Lower leg skin (tissue), 4 donors: ENCODE measurements around the gene YY1. TPM values are rescaled to one million over a fixed set of nuclear protein-coding genes. Genes with fewer than 3 reads are reported as not detected.

Experiments
- DNase-seq, 2 donors: peaks; one replicate each; pipeline ENCODE4 v3.0.0-alpha.2; 2019; ENCODE audit warnings: low spot score in 2 of 2
- H3K4me3 ChIP-seq: fragments of 200-600 bp; sonication (generic); 2 replicates; pipeline ENCODE4 v1.5.1; 2017; ENCODE audit warnings: mild to moderate bottlenecking, low read depth; ENCODE audit not compliant: poor library complexity, severe bottlenecking
- POLR2A ChIP-seq, 2 donors: fragments of 450-650 bp; IDR thresholded peaks; one replicate each; pipeline ENCODE4 v1.6.1; 2016 to 2017; ENCODE audit warnings: antibody characterized with exemption in 2 of 2, mild to moderate bottlenecking in 1 of 2, moderate library complexity in 1 of 2
- WGBS, 2 donors: methylation state at CpG; one replicate each; pipeline ENCODE4 v1.1.5; 2018; 5-methylcytosine and 5-hydroxymethylcytosine counted together
- intact Hi-C: fragments of 100-400 bp; cut with DNase I; formaldehyde crosslinking; loops from one replicate; pipeline ENCODE4 v1.15.0; 2023; ENCODE audit warnings: low total_unique reads
- total RNA-seq, 4 donors: library from RNA; depleted of rRNA; stranded (reverse); fragments of >200 nt; gene quantifications; one replicate each; pipeline ENCODE4 v1.1.0, GENCODE V29; 2016
- TF ChIP-seq, protein P1 (sequence below), 3 donors: fragments of 450-650 bp; IDR thresholded peaks; one replicate each; pipeline ENCODE4 v1.5.1; 2016; ENCODE audit warnings: antibody characterized with exemption in 3 of 3, mild to moderate bottlenecking in 3 of 3, moderate library complexity in 2 of 3

The YY1 gene
- total RNA-seq, 4 donors from 2014 or later, result 46.7 to 61.5 (median 52.4) TPM

DNA sequence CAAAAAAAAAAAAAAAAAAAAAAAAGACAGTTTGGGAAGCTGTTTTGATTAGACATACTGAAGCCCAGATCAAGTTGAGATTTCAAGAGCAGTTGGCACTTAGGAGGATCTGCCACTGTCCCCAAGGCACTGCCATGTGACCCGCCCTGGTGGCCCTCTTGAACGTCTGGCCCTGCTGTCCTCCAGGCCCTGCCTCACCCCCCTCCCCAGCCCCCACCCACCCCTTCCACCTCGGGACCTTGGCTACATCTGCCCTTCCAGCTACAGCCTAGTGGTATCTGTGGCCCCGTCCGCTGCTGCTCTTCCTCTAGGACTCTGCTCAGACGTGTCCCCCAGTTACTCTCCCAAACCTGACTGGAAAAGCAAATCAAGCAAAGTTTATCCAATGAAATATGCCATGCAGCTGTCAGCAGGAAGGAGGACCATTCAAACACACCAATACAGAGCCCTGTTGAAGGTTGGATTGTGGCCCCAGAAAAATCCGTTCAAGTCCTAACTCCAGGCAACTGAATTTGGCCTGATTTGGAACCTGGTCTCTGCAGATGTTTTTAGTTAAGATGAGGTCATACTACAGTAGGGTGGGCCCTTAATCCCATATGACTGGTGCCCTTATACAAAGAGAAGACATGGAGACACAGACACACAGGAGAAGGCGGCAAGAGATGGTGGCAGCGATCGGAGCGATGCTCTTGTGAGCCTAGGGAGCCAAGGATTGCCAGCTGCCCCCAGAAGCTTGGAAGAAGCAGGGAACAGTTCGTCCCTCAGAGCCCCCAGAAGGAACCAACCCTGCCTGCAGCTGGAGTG is 49.6 kb downstream of the YY1 start:
- peak in 1 of 2 donors; percentile 61 for DNase-seq
- intact Hi-C loops, result no loop called here
- TF ChIP-seq, protein P1, sequence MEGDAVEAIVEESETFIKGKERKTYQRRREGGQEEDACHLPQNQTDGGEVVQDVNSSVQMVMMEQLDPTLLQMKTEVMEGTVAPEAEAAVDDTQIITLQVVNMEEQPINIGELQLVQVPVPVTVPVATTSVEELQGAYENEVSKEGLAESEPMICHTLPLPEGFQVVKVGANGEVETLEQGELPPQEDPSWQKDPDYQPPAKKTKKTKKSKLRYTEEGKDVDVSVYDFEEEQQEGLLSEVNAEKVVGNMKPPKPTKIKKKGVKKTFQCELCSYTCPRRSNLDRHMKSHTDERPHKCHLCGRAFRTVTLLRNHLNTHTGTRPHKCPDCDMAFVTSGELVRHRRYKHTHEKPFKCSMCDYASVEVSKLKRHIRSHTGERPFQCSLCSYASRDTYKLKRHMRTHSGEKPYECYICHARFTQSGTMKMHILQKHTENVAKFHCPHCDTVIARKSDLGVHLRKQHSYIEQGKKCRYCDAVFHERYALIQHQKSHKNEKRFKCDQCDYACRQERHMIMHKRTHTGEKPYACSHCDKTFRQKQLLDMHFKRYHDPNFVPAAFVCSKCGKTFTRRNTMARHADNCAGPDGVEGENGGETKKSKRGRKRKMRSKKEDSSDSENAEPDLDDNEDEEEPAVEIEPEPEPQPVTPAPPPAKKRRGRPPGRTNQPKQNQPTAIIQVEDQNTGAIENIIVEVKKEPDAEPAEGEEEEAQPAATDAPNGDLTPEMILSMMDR (IDR thresholded peaks at IDR 0.05), result no peak
- no peak for TF ChIP-seq POLR2A (IDR thresholded peaks at IDR 0.05)
- 62 to 65% methylated on average over 12 of the region's 12 CpGs for WGBS, 2 donors
- H3K4me3 ChIP-seq, result no peak overlapping the region

DNA sequence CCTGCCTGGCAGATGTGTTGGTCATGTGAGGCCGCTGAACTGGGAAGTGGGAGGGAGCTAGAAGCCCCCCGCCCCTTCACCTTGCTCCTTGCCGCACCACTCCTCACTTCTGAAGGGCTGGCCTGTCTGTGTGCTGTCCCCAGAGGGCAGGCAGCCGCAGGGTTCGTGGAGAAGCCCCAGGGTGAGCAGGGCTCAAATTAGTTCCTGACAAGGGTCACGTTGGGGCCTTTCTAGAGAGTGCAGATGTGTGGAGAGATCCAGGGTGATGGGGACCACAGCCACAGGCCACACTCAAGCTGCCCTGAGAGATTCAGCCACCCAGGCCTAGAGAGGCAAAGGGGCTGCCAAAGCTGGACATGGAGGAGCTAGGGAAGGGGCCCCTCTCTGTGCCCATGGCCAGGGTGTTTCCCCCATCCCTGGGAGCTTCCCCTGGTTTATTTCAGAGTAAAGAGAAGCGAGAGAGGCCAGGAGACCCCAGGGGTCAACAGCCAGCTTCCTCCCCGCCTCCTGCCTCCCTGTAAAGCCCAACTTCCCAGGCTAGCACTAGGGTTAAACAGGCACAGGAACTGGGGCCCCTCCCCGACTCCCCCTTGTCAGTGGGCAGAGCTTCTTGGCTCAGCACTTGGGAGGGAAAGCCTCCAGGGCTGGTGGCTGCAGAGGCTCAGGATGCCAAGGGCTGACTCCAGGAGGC is 51.1 kb downstream of the YY1 start:
- 70 to 71% methylated on average over 8 to 9 of the region's 9 CpGs for WGBS, 2 donors
- intact Hi-C loops, result no loop called here
- TF ChIP-seq, protein P1 (IDR thresholded peaks at IDR 0.05), result no peak
- no peak for TF ChIP-seq POLR2A (IDR thresholded peaks at IDR 0.05)
- DNase-seq, result peak in 1 of 2 donors; percentile 76
- no peak overlapping the region for H3K4me3 ChIP-seq

DNA sequence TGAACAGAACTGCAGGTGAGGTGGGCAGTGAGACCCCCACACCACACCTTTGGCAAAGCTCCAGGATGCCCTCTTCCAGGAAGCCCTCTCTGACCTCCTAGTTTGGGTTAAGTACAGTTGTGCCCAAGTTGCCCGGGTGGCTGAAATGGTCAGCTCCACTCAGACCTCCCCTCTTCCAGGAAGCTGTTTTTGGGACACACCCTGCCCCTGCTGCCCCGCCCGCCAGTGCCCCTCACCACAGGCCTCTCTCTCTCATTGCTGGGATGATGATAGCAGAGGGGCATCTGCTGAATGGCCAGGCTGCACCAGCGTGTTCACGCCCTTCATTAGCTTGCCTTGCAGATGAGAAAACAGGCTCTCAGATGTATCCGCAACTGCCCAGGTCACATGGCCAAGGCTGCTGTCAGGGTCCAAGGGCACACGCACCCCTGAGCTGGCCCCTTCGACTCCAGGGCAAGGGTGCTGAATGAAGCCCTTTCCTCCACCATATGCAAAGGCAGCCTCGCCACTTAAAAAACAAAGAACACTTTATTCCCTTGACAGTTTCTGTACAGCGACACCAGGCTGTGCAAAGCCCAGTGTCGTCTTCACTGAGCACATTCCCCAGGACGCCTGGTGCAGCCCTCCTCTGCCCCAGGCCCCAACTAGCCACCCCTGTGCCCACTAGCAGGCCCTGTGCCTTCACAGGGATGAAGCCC is 51.8 kb downstream of the YY1 start:
- TF ChIP-seq, protein P1 (IDR thresholded peaks at IDR 0.05), result no peak
- TF ChIP-seq POLR2A (IDR thresholded peaks at IDR 0.05), result no peak
- no peak overlapping the region for H3K4me3 ChIP-seq
- DNase-seq, result peak in 1 of 2 donors; percentile 61
- intact Hi-C loops, result no loop called here
- 93 to 95% methylated on average over 11 to 12 of the region's 12 CpGs for WGBS, 2 donors

DNA sequence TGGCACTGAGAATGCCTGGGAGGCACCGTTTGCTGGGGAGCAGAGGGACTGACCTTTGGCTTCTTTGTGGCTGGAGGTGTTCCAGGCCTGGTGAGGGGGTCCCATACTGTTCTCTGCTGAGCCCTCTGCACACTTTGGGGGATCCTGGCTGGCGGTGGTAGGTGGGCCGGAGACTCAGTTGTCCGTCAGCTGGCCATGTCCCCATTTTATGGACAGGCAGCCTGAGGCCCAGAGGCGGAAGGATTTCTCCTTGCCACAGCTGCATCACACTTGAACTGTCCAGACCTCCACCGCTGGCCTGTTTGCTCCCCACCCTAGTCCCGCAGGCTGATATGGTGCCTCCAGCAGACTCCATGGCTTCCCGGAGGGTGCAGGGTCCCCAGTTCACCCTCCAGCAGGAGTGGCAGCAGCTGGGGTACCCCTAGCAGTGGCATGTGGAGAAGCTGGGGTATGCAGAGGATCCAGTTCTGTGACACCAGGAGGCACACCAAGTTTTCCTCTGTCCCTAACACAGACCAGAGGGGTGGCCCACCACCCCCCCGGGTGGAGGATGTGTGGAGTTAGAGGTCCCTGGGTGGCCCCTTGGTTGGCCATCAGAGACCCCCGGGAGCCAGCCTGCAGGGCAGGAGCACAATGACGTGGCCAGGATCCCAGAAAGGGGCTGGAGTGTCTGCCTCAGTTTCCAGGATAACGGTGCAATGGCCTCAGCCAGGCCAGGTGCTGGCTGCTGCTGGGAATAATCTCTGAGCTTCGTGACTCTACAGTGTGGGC is 52.5 kb downstream of the YY1 start:
- peak in 1 of 2 donors; percentile 84 for DNase-seq
- intact Hi-C loops, result no loop called here

More for the DNA sequence above, 52.5 kb downstream of the YY1 start:
- H3K4me3 ChIP-seq, result no peak overlapping the region
- WGBS, 2 donors, result 92 to 94% methylated on average over 11 to 13 of the region's 13 CpGs
- no peak for TF ChIP-seq POLR2A (IDR thresholded peaks at IDR 0.05)
- TF ChIP-seq, protein P1 (IDR thresholded peaks at IDR 0.05), result no peak
